ENCODE measurements around the gene CHRD. TPM values are rescaled to one million over a fixed set of nuclear protein-coding genes. Genes with fewer than 3 reads are reported as not detected.

The CHRD gene
- total and polyA plus RNA-seq, 10 of the 15 experiments (the other 5 are each of a cell fraction or from before 2014, with no cell fraction given): not detected

DNA sequence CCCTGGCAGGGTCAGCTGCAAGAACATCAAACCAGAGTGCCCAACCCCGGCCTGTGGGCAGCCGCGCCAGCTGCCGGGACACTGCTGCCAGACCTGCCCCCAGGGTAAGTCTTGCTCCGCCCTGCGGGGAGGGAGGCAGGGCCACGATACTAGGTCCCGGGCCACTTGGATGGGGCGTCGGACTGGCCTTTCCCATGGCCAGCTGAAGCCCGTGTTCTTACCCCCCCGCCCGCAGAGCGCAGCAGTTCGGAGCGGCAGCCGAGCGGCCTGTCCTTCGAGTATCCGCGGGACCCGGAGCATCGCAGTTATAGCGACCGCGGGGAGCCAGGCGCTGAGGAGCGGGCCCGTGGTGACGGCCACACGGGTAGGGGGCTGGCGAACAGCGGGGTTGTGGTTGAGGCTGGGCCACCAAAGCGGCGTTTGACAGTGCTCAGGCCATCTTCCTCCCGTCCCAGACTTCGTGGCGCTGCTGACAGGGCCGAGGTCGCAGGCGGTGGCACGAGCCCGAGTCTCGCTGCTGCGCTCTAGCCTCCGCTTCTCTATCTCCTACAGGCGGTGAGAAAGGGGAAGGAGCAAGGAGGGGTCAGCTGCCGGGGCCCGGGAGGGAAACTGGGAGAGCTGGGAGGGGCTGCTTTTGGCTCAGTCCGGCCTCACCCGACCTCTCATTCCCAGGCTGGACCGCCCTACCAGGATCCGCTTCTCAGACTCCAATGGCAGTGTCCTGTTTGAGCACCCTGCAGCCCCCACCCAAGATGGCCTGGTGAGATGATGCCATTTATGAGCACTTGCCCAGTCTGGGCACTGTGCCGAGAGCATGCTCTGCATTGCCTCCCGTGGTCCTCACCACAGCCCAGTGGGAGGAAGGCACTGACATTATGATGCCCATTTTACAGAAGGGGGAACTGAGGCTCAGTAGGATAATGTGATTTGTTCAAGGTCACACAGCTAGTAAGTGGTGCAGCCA, 1.7 kb downstream of the CHRD start:
- no TSS peak for BruUV-seq (replicated peaks)

DNA sequence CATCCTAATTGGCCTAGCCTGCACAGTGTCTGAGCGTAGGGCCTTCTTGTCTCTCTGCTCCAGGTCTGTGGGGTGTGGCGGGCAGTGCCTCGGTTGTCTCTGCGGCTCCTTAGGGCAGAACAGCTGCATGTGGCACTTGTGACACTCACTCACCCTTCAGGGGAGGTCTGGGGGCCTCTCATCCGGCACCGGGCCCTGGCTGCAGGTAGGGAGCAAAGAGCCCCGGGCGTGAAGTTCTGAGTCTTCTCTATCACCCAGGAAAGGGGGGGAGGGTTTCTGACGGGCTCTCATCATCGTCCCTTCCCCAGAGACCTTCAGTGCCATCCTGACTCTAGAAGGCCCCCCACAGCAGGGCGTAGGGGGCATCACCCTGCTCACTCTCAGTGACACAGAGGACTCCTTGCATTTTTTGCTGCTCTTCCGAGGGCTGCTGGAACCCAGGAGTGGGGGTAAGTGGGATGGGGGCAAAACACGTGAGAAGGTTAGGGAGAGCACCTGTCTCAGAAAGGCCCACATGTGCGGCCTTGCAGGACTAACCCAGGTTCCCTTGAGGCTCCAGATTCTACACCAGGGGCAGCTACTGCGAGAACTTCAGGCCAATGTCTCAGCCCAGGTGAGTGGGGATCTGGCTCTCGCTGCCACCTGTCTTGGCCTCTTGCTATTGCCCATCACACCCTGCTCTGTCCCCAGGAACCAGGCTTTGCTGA, 2.6 kb downstream of the CHRD start:
- POLR2A ChIA-PET: no interaction called here
- CTCF ChIA-PET: no interaction called here

More for the DNA sequence above, 1.7 kb downstream of the CHRD start:
- no peaks in the 10 kb centered on the region for H3K4me1 ChIP-seq (ENCODE audit: control insufficient read depth, insufficient read depth, low read length)
- no peaks in the 10 kb centered on the region for H3K79me2 ChIP-seq (ENCODE audit: control insufficient read depth, insufficient read depth, low read length)
- ChIA-PET RAD21 (ENCODE audit: unreplicated experiment) (no interaction called here), CTCF (no interaction called here), SMC1A (ENCODE audit: uncharacterized antibody, unreplicated experiment) (no interaction called here), POLR2A (no interaction called here)
- in situ Hi-C loops (cut with MboI) (no loop called here), intact Hi-C loops (cut with micrococcal nuclease; ENCODE audit: unreplicated experiment) (no loop called here)
- no peak overlapping the region for H3K27ac ChIP-seq (ENCODE audit: control insufficient read depth, insufficient read depth)
- no peak for FAIRE-seq
- no peak overlapping the region for H3K4me3 ChIP-seq
- no peak overlapping the region for H3K4me2 ChIP-seq (ENCODE audit: control insufficient read depth, insufficient read depth)
- H4K20me1 ChIP-seq (ENCODE audit: control insufficient read depth, insufficient read depth): no peaks in the 10 kb centered on the region
- 11% methylated on average over 55 of the region's 55 CpGs for WGBS (ENCODE audit: insufficient coverage, insufficient replicate concordance, low lambda C conversion rate, missing lambda C conversion rate)
- H3K9me3 ChIP-seq (replicated peaks; ENCODE audit: control insufficient read depth, insufficient read depth, low read length): no peaks in the 10 kb centered on the region
- 0 out of 3 replicates have a peak, but pooled peaks have one; percentile 25 for ATAC-seq
- H3K27me3 ChIP-seq (replicated peaks in 1 of 2; ENCODE audit: control insufficient read depth in 2 of 2, insufficient read depth in 2 of 2, low read length in 1 of 2): peaks cover 17 to 18% of the 10 kb centered on the region in 2 experiments
- TF ChIP-seq EZH2 (IDR thresholded peaks at IDR 0.05; ENCODE audit: borderline replicate concordance, control insufficient read depth, low read depth, low read length) (0 out of 2 replicates have a peak, but pooled peaks have one; percentile 3), FOXK2 (IDR thresholded peaks at IDR 0.05) (no peak)
- DNase-seq (ENCODE audit: low read depth, low spot score): no peak
- no peaks in the 10 kb centered on the region for H3K36me3 ChIP-seq (ENCODE audit: control insufficient read depth in 2 of 2, insufficient read depth in 2 of 2, low read length in 1 of 2)
- no peak overlapping the region for H2AFZ ChIP-seq (ENCODE audit: control insufficient read depth, low read depth, low read length)
- H3K9ac ChIP-seq (ENCODE audit: control insufficient read depth, insufficient read depth, low read length): no peak overlapping the region

More for the DNA sequence above, 2.6 kb downstream of the CHRD start:
- intact Hi-C loops (cut with micrococcal nuclease; ENCODE audit: unreplicated experiment) (no loop called here), in situ Hi-C loops (cut with MboI) (no loop called here)
- 25% methylated on average over 16 of the region's 16 CpGs for WGBS (ENCODE audit: insufficient coverage, insufficient replicate concordance, low lambda C conversion rate, missing lambda C conversion rate)
- TF ChIP-seq LARP7 (IDR thresholded peaks at IDR 0.05): no peak
- no peak for TF ChIP-seq KLF5 (IDR thresholded peaks at IDR 0.05; ENCODE audit: partially characterized antibody)
- TF ChIP-seq, protein P1, sequence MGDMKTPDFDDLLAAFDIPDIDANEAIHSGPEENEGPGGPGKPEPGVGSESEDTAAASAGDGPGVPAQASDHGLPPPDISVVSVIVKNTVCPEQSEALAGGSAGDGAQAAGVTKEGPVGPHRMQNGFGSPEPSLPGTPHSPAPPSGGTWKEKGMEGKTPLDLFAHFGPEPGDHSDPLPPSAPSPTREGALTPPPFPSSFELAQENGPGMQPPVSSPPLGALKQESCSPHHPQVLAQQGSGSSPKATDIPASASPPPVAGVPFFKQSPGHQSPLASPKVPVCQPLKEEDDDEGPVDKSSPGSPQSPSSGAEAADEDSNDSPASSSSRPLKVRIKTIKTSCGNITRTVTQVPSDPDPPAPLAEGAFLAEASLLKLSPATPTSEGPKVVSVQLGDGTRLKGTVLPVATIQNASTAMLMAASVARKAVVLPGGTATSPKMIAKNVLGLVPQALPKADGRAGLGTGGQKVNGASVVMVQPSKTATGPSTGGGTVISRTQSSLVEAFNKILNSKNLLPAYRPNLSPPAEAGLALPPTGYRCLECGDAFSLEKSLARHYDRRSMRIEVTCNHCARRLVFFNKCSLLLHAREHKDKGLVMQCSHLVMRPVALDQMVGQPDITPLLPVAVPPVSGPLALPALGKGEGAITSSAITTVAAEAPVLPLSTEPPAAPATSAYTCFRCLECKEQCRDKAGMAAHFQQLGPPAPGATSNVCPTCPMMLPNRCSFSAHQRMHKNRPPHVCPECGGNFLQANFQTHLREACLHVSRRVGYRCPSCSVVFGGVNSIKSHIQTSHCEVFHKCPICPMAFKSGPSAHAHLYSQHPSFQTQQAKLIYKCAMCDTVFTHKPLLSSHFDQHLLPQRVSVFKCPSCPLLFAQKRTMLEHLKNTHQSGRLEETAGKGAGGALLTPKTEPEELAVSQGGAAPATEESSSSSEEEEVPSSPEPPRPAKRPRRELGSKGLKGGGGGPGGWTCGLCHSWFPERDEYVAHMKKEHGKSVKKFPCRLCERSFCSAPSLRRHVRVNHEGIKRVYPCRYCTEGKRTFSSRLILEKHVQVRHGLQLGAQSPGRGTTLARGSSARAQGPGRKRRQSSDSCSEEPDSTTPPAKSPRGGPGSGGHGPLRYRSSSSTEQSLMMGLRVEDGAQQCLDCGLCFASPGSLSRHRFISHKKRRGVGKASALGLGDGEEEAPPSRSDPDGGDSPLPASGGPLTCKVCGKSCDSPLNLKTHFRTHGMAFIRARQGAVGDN (IDR thresholded peaks at IDR 0.05): no peak
- no peak for TF ChIP-seq SMAD1 (IDR thresholded peaks at IDR 0.05; ENCODE audit: low read depth, partially characterized antibody)
- TF ChIP-seq PAX8 (IDR thresholded peaks at IDR 0.05): no peak
- TF ChIP-seq, protein P2, sequence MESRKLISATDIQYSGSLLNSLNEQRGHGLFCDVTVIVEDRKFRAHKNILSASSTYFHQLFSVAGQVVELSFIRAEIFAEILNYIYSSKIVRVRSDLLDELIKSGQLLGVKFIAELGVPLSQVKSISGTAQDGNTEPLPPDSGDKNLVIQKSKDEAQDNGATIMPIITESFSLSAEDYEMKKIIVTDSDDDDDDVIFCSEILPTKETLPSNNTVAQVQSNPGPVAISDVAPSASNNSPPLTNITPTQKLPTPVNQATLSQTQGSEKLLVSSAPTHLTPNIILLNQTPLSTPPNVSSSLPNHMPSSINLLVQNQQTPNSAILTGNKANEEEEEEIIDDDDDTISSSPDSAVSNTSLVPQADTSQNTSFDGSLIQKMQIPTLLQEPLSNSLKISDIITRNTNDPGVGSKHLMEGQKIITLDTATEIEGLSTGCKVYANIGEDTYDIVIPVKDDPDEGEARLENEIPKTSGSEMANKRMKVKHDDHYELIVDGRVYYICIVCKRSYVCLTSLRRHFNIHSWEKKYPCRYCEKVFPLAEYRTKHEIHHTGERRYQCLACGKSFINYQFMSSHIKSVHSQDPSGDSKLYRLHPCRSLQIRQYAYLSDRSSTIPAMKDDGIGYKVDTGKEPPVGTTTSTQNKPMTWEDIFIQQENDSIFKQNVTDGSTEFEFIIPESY (IDR thresholded peaks at IDR 0.05): no peak
- TF ChIP-seq STAT1 (conservative IDR thresholded peaks at IDR 0.05): no peak
- no peak for TF ChIP-seq SIN3A (IDR thresholded peaks at IDR 0.05; ENCODE audit: low read depth, low read length)
- no peak for TF ChIP-seq YY1 (IDR thresholded peaks at IDR 0.05; ENCODE audit: low read depth, low read length)
- ATAC-seq (no peak), DNase-seq (ENCODE audit: low read depth, low spot score) (no peak), FAIRE-seq (no peak)
- no TSS peak for BruUV-seq (replicated peaks)
- Histone ChIP-seq H2AFZ (ENCODE audit: control insufficient read depth, low read depth, low read length) (no peak overlapping the region), H3K9me3 (replicated peaks; ENCODE audit: control insufficient read depth, insufficient read depth, low read length) (no peaks in the 10 kb centered on the region), H3K36me3 (ENCODE audit: control insufficient read depth in 2 of 2, insufficient read depth in 2 of 2, low read length in 1 of 2) (no peaks in the 10 kb centered on the region), H4K20me1 (ENCODE audit: control insufficient read depth, insufficient read depth) (no peaks in the 10 kb centered on the region), H3K27ac (ENCODE audit: control insufficient read depth, insufficient read depth) (no peak overlapping the region), H3K4me1 (ENCODE audit: control insufficient read depth, insufficient read depth, low read length) (no peaks in the 10 kb centered on the region), H3K4me2 (ENCODE audit: control insufficient read depth, insufficient read depth) (no peak overlapping the region), H3K4me3 (no peak overlapping the region), H3K27me3 (replicated peaks in 1 of 2; ENCODE audit: control insufficient read depth in 2 of 2, insufficient read depth in 2 of 2, low read length in 1 of 2) (peaks cover 17 to 18% of the 10 kb centered on the region in 2 experiments), H3K9ac (ENCODE audit: control insufficient read depth, insufficient read depth, low read length) (no peak overlapping the region), H3K79me2 (ENCODE audit: control insufficient read depth, insufficient read depth, low read length) (no peaks in the 10 kb centered on the region)
- ChIA-PET RAD21 (ENCODE audit: unreplicated experiment) (no interaction called here), SMC1A (ENCODE audit: uncharacterized antibody, unreplicated experiment) (no interaction called here)

Data from GM12878 (cell line).